AG09309 (cell line): Measurements from ENCODE around the gene LBHD1.

Experiments used
- DNase-seq: peaks from one replicate; pipeline ENCODE4 v3.0.0-alpha.2; 2010; ENCODE audit warnings: low read depth
- H3K4me3 ChIP-seq: 2 replicates; pipeline ENCODE4 v1.5.1; 2011; ENCODE audit warnings: mild to moderate bottlenecking, low read depth, low read length, moderate library complexity; ENCODE audit not compliant: control insufficient read depth
- TF ChIP-seq, protein P1 (sequence below): IDR thresholded peaks from 2 replicates; pipeline ENCODE4 v1.5.1; 2011; ENCODE audit warnings: mild to moderate bottlenecking, low read depth, low read length, inconsistent platforms; ENCODE audit not compliant: insufficient read depth, control insufficient read depth; ENCODE audit errors: missing control alignments

LBHD1 gene

DNA sequence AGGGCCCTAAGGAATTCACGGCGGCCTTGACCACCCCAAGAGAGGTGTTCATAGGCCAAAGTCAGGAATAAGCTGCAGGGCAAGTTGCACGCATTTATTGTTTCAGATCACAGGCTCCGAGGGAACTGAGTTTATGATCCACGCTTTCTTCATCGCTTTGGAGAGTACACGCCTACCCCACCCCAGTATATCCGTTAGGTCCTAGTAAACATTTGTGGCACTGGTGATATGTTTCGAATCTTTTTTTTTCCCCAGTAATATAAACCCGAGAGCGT lies 26.5 kb downstream of the LBHD1 start:
- no peak for DNase-seq
- TF ChIP-seq, protein P1, sequence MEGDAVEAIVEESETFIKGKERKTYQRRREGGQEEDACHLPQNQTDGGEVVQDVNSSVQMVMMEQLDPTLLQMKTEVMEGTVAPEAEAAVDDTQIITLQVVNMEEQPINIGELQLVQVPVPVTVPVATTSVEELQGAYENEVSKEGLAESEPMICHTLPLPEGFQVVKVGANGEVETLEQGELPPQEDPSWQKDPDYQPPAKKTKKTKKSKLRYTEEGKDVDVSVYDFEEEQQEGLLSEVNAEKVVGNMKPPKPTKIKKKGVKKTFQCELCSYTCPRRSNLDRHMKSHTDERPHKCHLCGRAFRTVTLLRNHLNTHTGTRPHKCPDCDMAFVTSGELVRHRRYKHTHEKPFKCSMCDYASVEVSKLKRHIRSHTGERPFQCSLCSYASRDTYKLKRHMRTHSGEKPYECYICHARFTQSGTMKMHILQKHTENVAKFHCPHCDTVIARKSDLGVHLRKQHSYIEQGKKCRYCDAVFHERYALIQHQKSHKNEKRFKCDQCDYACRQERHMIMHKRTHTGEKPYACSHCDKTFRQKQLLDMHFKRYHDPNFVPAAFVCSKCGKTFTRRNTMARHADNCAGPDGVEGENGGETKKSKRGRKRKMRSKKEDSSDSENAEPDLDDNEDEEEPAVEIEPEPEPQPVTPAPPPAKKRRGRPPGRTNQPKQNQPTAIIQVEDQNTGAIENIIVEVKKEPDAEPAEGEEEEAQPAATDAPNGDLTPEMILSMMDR = no peak
- peak overlapping the region; percentile 90 for H3K4me3 ChIP-seq

DNA sequence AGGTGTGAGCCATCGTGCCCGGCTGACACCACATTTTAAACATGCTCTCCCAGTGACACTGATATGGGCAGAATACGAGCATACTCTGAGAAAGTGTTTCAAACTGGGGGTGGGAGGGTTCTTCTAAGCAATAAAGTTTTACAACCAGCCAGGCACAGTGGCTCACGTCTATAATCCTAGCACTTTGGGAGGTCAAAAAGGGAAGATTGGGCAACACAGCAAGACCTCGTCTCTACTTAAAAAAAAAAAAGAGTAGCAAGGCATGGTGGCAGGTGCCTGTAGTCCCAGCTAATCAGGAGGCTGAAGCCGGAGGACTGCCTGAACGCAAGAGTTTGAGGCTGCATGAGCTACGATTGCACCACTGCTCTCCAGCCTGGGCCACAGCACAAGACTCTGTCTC lies 27.8 kb downstream of the LBHD1 start:
- DNase-seq = no peak
- H3K4me3 ChIP-seq = no peak overlapping the region
- TF ChIP-seq, protein P1 = no peak

- TF ChIP-seq, protein P1 = no peak
- no peak for DNase-seq
- H3K4me3 ChIP-seq = no peak overlapping the region
Observed at GRCh38 chr11:62632492-62632891, 39.6 kb downstream of the LBHD1 start.

DNA sequence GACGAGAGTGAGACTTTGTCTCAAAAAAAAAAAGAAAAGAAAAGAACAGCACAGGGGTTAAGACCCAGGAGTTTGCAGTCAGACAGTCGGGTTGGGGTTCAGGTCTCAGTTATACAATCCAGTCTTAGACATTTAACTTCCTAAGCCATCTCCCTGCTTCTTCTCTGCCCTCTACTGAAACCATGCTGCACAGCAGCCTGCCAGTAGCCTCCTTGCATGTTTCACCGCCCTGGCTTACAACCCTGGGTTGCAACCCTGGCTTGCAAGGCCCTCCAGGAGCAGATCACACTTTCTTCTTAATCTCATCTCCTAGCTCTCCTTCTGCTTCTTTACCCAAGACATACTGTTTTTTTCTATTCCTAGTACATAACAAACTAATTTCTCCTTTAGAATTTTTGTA lies 44.4 kb downstream of the LBHD1 start:
- DNase-seq = no peak
- TF ChIP-seq, protein P1 = no peak
- H3K4me3 ChIP-seq = no peak overlapping the region

DNA sequence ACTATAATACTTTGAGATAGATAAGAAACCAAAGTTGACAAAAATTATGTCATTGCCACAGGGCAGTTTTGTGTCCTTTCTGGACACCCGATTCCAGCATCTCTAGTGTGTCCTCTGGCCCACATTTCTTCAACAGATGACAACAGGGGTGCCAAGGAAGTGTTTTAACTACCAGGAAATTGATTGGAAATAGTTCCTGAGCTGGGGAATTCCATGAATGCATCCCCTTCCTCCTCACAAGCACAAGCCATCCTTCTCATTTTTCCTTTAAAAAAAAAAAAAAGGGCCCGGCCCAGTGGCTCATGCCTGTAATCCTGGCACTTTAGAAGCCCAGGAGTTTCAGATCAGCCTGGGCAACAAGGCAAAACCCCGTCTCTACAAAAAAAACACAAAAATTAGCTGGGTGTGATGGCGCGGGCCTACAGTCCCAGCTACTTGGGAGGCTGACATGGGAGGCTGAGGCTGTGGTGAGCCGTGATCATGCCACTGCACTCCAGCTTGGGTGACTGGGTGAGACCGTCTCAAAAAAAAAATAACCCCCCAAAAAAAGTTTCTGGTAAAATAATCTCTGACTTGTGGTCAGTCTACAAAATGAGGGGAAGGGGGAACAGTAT lies 49.5 kb downstream of the LBHD1 start:
- TF ChIP-seq, protein P1 = no peak
- no peak for DNase-seq
- H3K4me3 ChIP-seq = no peak overlapping the region; the same call in 1 of the 2 replicates

DNA sequence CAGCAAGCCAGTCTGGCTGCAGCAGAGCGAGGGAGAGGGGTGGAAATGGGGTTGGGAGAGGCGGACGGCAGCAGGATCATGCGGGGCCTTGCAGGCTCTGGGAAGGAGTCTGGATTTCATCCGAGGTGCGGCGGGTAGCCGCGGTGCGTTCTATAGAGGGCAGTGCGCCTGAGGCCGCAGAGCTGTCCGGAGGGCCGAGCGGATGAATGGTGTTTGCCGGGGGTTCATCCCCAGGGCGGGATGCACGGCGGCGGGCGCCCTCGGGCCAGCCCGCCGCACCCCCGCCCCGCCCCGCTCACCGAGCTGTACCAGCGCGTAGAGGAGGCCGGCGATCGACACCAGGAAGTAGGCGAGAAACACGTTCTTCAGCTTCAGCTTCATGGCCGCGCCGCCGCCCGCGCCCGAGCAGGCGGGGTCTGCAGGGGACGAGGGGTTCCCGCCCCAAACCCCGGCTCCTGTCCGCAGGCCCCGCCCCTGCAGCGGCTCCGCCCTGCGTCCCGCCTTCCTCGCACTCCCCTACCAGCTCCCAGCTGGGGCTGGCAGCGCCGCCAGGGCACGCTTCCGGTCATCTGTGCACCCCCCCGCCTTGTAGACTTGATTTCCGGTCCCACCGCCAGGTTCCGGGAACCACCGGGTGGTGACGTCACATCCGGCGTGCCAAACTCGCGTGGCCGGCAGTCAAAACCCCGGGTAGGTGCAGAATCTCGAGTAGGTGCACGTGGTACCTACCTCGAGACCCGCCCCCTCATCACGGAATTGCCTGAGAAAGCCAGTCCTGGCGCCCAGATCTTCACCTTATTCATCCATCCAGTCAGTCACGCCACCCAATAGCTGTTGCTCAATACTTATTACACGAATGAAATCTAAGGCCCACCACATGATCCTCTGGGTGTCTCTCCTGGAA lies 50.2 kb downstream of the LBHD1 start, which contains the start of gene B3GAT3:
Gene B3GAT3 (minus strand): TSS at position 420 of the 904 bp plus-strand sequence. CDS start 39 bp downstream, at position 381.
- TF ChIP-seq, protein P1 = peak; percentile 6
- H3K4me3 ChIP-seq = peak within 1 kb of the TSS; percentile 61
- DNase-seq = peak; percentile 91
